Prostate gland (tissue), 2 donors: ENCODE results near the gene PARP16. TPM values are rescaled to one million over a fixed set of nuclear protein-coding genes. Genes with fewer than 3 reads are reported as not detected.
A peak's percentile ranks its signal among the peaks of the same experiment; 100 is the strongest.
"Not testable (repeated sequence)": the region's sequence is repeated elsewhere in the genome, so short reads cannot be mapped to it uniquely, and the experiment has no call there.

Source experiments
- DNase-seq: peaks from one replicate; pipeline ENCODE4 v3.0.0-alpha.2; 2019; ENCODE audit warnings: low spot score
- H3K27ac ChIP-seq, 2 donors: fragments of 200-600 bp; sonication (generic); 2 replicates each; pipeline ENCODE4 v1.5.1; 2017 to 2019
- H3K27me3 ChIP-seq: fragments of 200-600 bp; sonication (generic); replicated peaks from 2 replicates; pipeline ENCODE4 v1.5.1; 2019; ENCODE audit not compliant: insufficient read depth
- H3K36me3 ChIP-seq, 2 donors: fragments of 200-600 bp; sonication (generic); 1 replicate in 1 of 2; 2 replicates in 1 of 2; pipeline versions ENCODE4 v1.5.1 to v1.8.1; 2017 to 2019
- H3K4me1 ChIP-seq: fragments of 200-600 bp; sonication (generic); replicated peaks from 2 replicates; pipeline ENCODE4 v1.5.1; 2019
- H3K4me3 ChIP-seq, 2 donors: fragments of 200-600 bp; sonication (generic); 2 replicates each; pipeline ENCODE4 v1.5.1; 2017 to 2019
- H3K9me3 ChIP-seq: fragments of 200-600 bp; sonication (generic); 2 replicates; pipeline ENCODE4 v1.5.1; 2017
- POLR2A ChIP-seq: fragments of 450-650 bp; IDR thresholded peaks from one replicate; pipeline ENCODE4 v1.6.1; 2016; ENCODE audit warnings: antibody characterized with exemption, mild to moderate bottlenecking
- POLR2AphosphoS5 ChIP-seq: sonication (generic); formaldehyde crosslinking; IDR thresholded peaks from one replicate; pipeline ENCODE4 v1.6.1; 2017; ENCODE audit warnings: antibody characterized with exemption
- WGBS: methylation state at CpG from one replicate; pipeline ENCODE4 v1.1.5; 2018; 5-methylcytosine and 5-hydroxymethylcytosine counted together
- intact Hi-C: fragments of 100-400 bp; cut with DNase I; formaldehyde crosslinking; loops from one replicate; pipeline ENCODE4 v1.14.2; 2022
- total RNA-seq, 2 donors: library from RNA; depleted of rRNA; stranded (reverse); fragments of >200 nt; gene quantifications; one replicate each; pipeline ENCODE4 v1.1.0, GENCODE V29; 2016
- TF ChIP-seq, protein P1 (sequence below), 4 experiments: fragments of 200-600 bp in 2 of 4; fragments of 450-650 bp in 2 of 4; sonication (generic) in 2 of 4; IDR thresholded peaks; 1 replicate in 3 of 4; 2 replicates in 1 of 4; pipeline ENCODE4 v1.5.1; 2016 to 2019; ENCODE audit warnings: antibody characterized with exemption in 4 of 4, mild to moderate bottlenecking in 2 of 4, moderate library complexity in 2 of 4

Gene PARP16
- total RNA-seq, 2 donors from 2014 or later: 13.0 to 17.0 TPM

DNA sequence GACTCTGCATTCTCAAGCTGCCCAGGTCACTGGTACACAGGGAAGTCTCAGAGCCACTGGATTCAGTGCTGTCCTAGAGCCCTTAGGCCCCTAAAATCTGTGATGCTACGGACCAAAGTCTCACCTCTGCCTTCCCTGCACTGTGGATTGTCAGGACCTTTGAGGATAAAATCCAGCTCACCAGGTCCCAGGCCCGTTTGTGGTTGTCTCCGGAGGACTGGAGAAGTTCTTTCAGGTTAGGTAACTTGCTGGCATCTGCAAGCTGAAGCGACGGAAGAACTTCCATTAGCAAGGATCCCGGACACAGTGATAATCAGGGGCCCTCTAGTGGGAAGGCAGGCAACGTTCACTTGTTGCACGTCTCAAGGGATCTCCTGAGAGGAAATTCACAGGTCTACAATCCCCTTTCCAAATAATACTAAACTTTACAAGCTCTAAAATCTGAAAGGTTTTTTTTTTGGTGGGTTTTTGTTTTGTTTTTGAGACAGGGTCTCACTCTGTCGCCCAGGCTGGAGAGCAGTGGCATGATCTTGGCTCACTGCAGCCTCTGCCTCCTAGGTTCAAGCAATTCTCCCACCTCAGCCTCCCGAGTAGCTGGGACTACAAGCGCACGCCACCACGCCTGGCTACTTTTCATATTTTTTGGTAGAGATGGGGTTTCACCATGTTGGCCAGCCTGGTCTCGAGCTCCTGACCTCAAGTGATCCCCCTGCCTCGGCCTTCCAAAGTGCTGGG lies 15.7 kb downstream of the PARP16 start:
- DNase-seq: peak; percentile 73
- H3K27me3 ChIP-seq, H3K9me3 ChIP-seq, H3K27ac ChIP-seq, H3K36me3 ChIP-seq, H3K4me3 ChIP-seq, H3K4me1 ChIP-seq: not testable (repeated sequence)
- TF ChIP-seq POLR2AphosphoS5: peak; percentile 52
- TF ChIP-seq, protein P1, sequence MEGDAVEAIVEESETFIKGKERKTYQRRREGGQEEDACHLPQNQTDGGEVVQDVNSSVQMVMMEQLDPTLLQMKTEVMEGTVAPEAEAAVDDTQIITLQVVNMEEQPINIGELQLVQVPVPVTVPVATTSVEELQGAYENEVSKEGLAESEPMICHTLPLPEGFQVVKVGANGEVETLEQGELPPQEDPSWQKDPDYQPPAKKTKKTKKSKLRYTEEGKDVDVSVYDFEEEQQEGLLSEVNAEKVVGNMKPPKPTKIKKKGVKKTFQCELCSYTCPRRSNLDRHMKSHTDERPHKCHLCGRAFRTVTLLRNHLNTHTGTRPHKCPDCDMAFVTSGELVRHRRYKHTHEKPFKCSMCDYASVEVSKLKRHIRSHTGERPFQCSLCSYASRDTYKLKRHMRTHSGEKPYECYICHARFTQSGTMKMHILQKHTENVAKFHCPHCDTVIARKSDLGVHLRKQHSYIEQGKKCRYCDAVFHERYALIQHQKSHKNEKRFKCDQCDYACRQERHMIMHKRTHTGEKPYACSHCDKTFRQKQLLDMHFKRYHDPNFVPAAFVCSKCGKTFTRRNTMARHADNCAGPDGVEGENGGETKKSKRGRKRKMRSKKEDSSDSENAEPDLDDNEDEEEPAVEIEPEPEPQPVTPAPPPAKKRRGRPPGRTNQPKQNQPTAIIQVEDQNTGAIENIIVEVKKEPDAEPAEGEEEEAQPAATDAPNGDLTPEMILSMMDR (IDR thresholded peaks at IDR 0.05): peak; percentile 36 to 85 (median 68)
- intact Hi-C loops: loop anchor here (2.0 to 10.0 kb wide), 2 partner anchors 82 to 236 kb away; no protein-coding TSS in a partner anchor
- WGBS: 46% methylated on average over 15 of the region's 15 CpGs

DNA sequence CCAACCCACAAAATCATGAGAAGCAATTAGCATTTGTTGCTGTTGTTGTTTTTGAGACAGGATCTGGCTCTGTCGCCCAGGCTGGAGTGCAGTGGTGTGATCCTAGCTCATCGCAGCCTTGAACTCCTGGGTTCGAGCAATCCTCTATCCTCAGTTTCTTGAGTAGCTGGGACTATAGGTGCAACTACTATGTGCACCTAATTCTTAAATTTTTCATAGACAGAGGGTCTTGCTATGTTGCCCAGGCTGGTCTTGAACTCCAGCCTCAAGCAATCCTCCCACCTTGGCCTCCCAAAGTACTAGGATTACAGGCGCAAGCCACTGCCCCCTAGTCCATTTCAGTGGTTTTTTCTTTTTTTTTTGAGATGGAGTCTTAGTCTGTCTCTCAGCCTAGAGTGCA lies 18.3 kb downstream of the PARP16 start:
- intact Hi-C loops: no loop called here
- no peaks in the 10 kb centered on the region for H3K36me3 ChIP-seq
- no peak overlapping the region for H3K4me3 ChIP-seq
- H3K27ac ChIP-seq: no peak overlapping the region
- H3K4me1 ChIP-seq: no peaks in the 10 kb centered on the region
- TF ChIP-seq, protein P1 (IDR thresholded peaks at IDR 0.05): no peak
- TF ChIP-seq POLR2AphosphoS5 (no peak), POLR2A (no peak)
- WGBS: 100% methylated on average over 4 of the region's 4 CpGs
- H3K9me3 ChIP-seq: no peaks in the 10 kb centered on the region
- no peaks in the 10 kb centered on the region for H3K27me3 ChIP-seq
- no peak for DNase-seq

DNA sequence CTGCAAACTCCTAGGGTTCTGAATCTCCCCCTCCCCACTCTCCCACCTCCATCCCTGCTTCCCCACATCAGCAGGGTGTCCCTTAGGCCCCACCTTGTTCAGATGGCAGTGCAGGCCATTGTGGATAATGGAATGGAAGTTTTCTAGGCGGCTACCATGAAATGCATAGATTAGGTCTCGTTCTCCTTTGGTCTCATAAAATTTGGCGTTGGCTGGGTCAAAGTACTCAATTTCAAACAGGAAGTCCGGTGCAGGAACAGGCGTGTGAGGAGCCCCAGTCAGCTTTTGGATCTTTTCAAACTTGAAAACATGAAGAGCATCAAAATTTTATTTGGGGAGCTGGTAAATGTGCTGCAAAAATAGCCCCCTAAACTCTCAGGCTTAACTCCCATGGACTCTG lies 20.2 kb downstream of the PARP16 start:
- Histone ChIP-seq H3K36me3 (no peaks in the 10 kb centered on the region), H3K27me3 (no peaks in the 10 kb centered on the region), H3K4me1 (no peaks in the 10 kb centered on the region), H3K27ac (no peak overlapping the region), H3K9me3 (no peaks in the 10 kb centered on the region), H3K4me3 (no peak overlapping the region)
- WGBS: 85% methylated on average over 5 of the region's 5 CpGs
- intact Hi-C loops: no loop called here
- TF ChIP-seq POLR2AphosphoS5 (no peak), POLR2A (no peak)
- TF ChIP-seq, protein P1 (IDR thresholded peaks at IDR 0.05): no peak
- no peak for DNase-seq

DNA sequence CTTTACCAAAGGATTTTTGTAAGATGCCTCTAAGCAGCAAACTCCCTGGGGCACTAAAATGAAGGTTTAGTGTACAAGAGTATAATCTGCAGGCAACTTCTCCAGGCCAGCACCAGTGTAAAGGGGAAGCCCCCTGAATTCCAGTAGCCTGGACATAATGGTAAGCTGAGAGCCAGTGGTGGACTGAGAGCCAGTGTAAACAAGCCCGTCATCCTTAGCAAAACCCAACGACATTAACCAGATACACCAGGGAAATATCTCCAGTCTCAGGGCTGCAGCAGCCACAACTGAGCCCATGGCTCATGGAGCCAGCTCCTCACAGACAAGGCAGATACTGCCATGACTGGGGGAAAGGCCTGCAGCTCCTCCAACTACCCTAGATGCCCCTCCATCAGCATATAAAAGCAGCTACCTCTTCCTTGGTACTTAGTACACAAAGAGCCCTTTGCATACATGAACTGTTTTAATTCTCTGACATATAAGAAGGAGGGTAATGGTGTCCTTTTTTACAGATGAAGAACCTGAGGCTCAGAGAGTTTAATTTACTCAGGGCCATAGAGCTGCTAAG lies 21.7 kb downstream of the PARP16 start:
- TF ChIP-seq, protein P1 (IDR thresholded peaks at IDR 0.05): no peak
- TF ChIP-seq POLR2A (no peak), POLR2AphosphoS5 (no peak)
- Histone ChIP-seq H3K27ac (no peak overlapping the region), H3K4me3 (no peak overlapping the region), H3K9me3 (no peaks in the 10 kb centered on the region), H3K4me1 (no peaks in the 10 kb centered on the region), H3K36me3 (no peaks in the 10 kb centered on the region), H3K27me3 (no peaks in the 10 kb centered on the region)
- WGBS: 57% methylated on average over 2 of the region's 2 CpGs
- intact Hi-C loops: no loop called here
- DNase-seq: no peak

DNA sequence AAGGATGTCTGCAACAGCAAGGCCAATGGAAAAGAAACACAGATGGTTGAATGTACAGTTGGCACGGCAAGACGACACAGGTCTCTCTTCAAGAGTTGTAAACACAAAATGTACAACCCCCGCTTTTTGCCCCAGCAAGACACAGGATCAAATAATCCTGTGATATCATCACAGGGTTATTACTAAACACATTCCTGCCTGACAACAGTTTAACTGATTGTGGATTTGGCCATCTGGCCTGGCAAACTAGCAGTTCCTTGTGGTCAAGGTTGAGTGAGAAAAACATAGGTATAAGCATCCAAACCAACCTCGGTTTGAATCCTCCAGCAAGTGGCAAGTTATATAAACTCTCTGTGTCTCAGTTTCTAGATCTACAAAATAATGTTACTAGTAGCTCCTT lies 23.4 kb downstream of the PARP16 start:
- WGBS: 78% methylated on average over 4 of the region's 4 CpGs

More for the DNA sequence above, 23.4 kb downstream of the PARP16 start:
- Histone ChIP-seq H3K36me3 (no peaks in the 10 kb centered on the region), H3K4me1 (peaks cover 4% of the 10 kb centered on the region), H3K9me3 (no peaks in the 10 kb centered on the region), H3K27me3 (no peaks in the 10 kb centered on the region), H3K4me3 (no peak overlapping the region), H3K27ac (no peak overlapping the region)
- TF ChIP-seq, protein P1 (IDR thresholded peaks at IDR 0.05): no peak
- TF ChIP-seq POLR2AphosphoS5: peak; percentile 25
- intact Hi-C loops: no loop called here
- no peak for DNase-seq
